ENCODE results near the gene ZNF507.

Gene ZNF507

GRCh38 chr19:32337084-32337808 lies 8.2 kb upstream of the ZNF507 start:
- DNase-seq (ENCODE audit: insufficient read length, low spot score) (no peak), FAIRE-seq (no peak)
- TF ChIP-seq POU2F2 (IDR thresholded peaks at IDR 0.05; ENCODE audit: low read depth, low read length): no peak
- TF ChIP-seq PAX5 (IDR thresholded peaks at IDR 0.05; ENCODE audit: insufficient read depth, low read length, severe bottlenecking): no peak

GRCh38 chr19:32339423-32339822 lies 6.0 kb upstream of the ZNF507 start:
- TF ChIP-seq SPI1 (IDR thresholded peaks at IDR 0.05; ENCODE audit: low read depth, low read length): no peak
- FAIRE-seq (no peak), DNase-seq (ENCODE audit: insufficient read length, low spot score) (no peak)

GRCh38 chr19:32339988-32340874 lies 5.2 kb upstream of the ZNF507 start:
- TF ChIP-seq POLR2AphosphoS5 (IDR thresholded peaks at IDR 0.05; ENCODE audit: low read depth, low read length) (no peak), POU2F2 (IDR thresholded peaks at IDR 0.05; ENCODE audit: low read depth, low read length) (no peak), SPI1 (IDR thresholded peaks at IDR 0.05; ENCODE audit: low read depth, low read length) (no peak), PAX5 (IDR thresholded peaks at IDR 0.05; ENCODE audit: insufficient read depth, low read length, severe bottlenecking) (no peak), TAF1 (IDR thresholded peaks at IDR 0.05; ENCODE audit: low read depth, low read length) (no peak), POLR2A (IDR thresholded peaks at IDR 0.05; ENCODE audit: low read depth, low read length) (no peak)
- FAIRE-seq (peak; percentile 50), DNase-seq (ENCODE audit: insufficient read length, low spot score) (peak; percentile 33)

GRCh38 chr19:32342695-32343094 lies 2.7 kb upstream of the ZNF507 start:
- DNase-seq (ENCODE audit: insufficient read length, low spot score) (no peak), FAIRE-seq (no peak)

GRCh38 chr19:32343550-32344262 lies 1.7 kb upstream of the ZNF507 start:
- TF ChIP-seq SPI1 (IDR thresholded peaks at IDR 0.05; ENCODE audit: low read depth, low read length): no peak
- TF ChIP-seq POLR2AphosphoS5 (IDR thresholded peaks at IDR 0.05; ENCODE audit: low read depth, low read length): no peak
- TF ChIP-seq PAX5 (IDR thresholded peaks at IDR 0.05; ENCODE audit: insufficient read depth, low read length, severe bottlenecking): no peak
- DNase-seq (ENCODE audit: insufficient read length, low spot score) (no peak), FAIRE-seq (no peak)

More at GRCh38 chr19:32342695-32343094, 2.7 kb upstream of the ZNF507 start:
- no peak for TF ChIP-seq SPI1 (IDR thresholded peaks at IDR 0.05; ENCODE audit: low read depth, low read length)
- no peak for TF ChIP-seq PAX5 (IDR thresholded peaks at IDR 0.05; ENCODE audit: insufficient read depth, low read length, severe bottlenecking)
- no peak for TF ChIP-seq TAF1 (IDR thresholded peaks at IDR 0.05; ENCODE audit: low read depth, low read length)
- no peak for TF ChIP-seq POU2F2 (IDR thresholded peaks at IDR 0.05; ENCODE audit: low read depth, low read length)
- TF ChIP-seq POLR2AphosphoS5 (IDR thresholded peaks at IDR 0.05; ENCODE audit: low read depth, low read length): no peak
- no peak for TF ChIP-seq POLR2A (IDR thresholded peaks at IDR 0.05; ENCODE audit: low read depth, low read length)

- no peak for DNase-seq (ENCODE audit: insufficient read length, low spot score)
- no peak for FAIRE-seq
- TF ChIP-seq SPI1 (IDR thresholded peaks at IDR 0.05; ENCODE audit: low read depth, low read length): no peak
- TF ChIP-seq TAF1 (IDR thresholded peaks at IDR 0.05; ENCODE audit: low read depth, low read length): no peak
- TF ChIP-seq POU2F2 (IDR thresholded peaks at IDR 0.05; ENCODE audit: low read depth, low read length): no peak
- no peak for TF ChIP-seq PAX5 (IDR thresholded peaks at IDR 0.05; ENCODE audit: insufficient read depth, low read length, severe bottlenecking)
- TF ChIP-seq POLR2A (IDR thresholded peaks at IDR 0.05; ENCODE audit: low read depth, low read length): no peak
These were observed 1.5 kb downstream of the ZNF507 start for GRCh38 chr19:32346901-32347300.

GRCh38 chr19:32347573-32347972 lies 2.2 kb downstream of the ZNF507 start:
- DNase-seq (ENCODE audit: insufficient read length, low spot score) (no peak), FAIRE-seq (no peak)
- TF ChIP-seq TAF1 (IDR thresholded peaks at IDR 0.05; ENCODE audit: low read depth, low read length): no peak

- TF ChIP-seq TAF1 (IDR thresholded peaks at IDR 0.05; ENCODE audit: low read depth, low read length) (no peak), POU2F2 (IDR thresholded peaks at IDR 0.05; ENCODE audit: low read depth, low read length) (no peak), POLR2AphosphoS5 (IDR thresholded peaks at IDR 0.05; ENCODE audit: low read depth, low read length) (no peak), PAX5 (IDR thresholded peaks at IDR 0.05; ENCODE audit: insufficient read depth, low read length, severe bottlenecking) (no peak), POLR2A (IDR thresholded peaks at IDR 0.05; ENCODE audit: low read depth, low read length) (no peak), SPI1 (IDR thresholded peaks at IDR 0.05; ENCODE audit: low read depth, low read length) (no peak)
- FAIRE-seq (no peak), DNase-seq (ENCODE audit: insufficient read length, low spot score) (no peak)
These were observed 3.6 kb downstream of the ZNF507 start for GRCh38 chr19:32349051-32349450.

- DNase-seq (ENCODE audit: insufficient read length, low spot score) (no peak), FAIRE-seq (no peak)
- TF ChIP-seq POU2F2 (IDR thresholded peaks at IDR 0.05; ENCODE audit: low read depth, low read length): no peak
- no peak for TF ChIP-seq POLR2AphosphoS5 (IDR thresholded peaks at IDR 0.05; ENCODE audit: low read depth, low read length)
- TF ChIP-seq POLR2A (IDR thresholded peaks at IDR 0.05; ENCODE audit: low read depth, low read length): no peak
- no peak for TF ChIP-seq SPI1 (IDR thresholded peaks at IDR 0.05; ENCODE audit: low read depth, low read length)
- TF ChIP-seq TAF1 (IDR thresholded peaks at IDR 0.05; ENCODE audit: low read depth, low read length): no peak
- TF ChIP-seq PAX5 (IDR thresholded peaks at IDR 0.05; ENCODE audit: insufficient read depth, low read length, severe bottlenecking): no peak
These were observed 4.5 kb downstream of the ZNF507 start for GRCh38 chr19:32349724-32350470.

All from GM12891 (cell line).